ENCODE data around the gene WDR1. TPM values are rescaled to one million over a fixed set of nuclear protein-coding genes. Genes with fewer than 3 reads are reported as not detected.

WDR1 gene
- total RNA-seq, 4 donors from 2014 or later = 353 to 530 (median 419) TPM

- ATAC-seq = no peak
- 50% methylated on average over 2 of the region's 3 CpGs; no CpG with 5 or more reads in 1 of the 2 donors for WGBS, 2 donors (ENCODE audit: low coverage in 1 of 2)
- H3K4me1 ChIP-seq = peaks cover 0 to 13% (median 10%) of the 10 kb centered on the region in 3 donors
- no peaks in the 10 kb centered on the region for H3K9me3 ChIP-seq
- H3K36me3 ChIP-seq = no peaks in the 10 kb centered on the region
- H3K27me3 ChIP-seq = no peaks in the 10 kb centered on the region
- no peak overlapping the region for H3K4me3 ChIP-seq
- TF ChIP-seq POLR2AphosphoS5 (IDR thresholded peaks at IDR 0.05) = no peak
- TF ChIP-seq EP300 (IDR thresholded peaks at IDR 0.05) = no peak
- no peak for TF ChIP-seq CTCF (IDR thresholded peaks at IDR 0.05)
- no peak for TF ChIP-seq POLR2A (IDR thresholded peaks at IDR 0.05)
- no peak overlapping the region for H3K27ac ChIP-seq
Observed at GRCh38 chr4:10025230-10025806, 91.3 kb downstream of the WDR1 start.

Small RNAs within 50 kb of the gene (small RNA-seq; reads per million reads assigned to genes)
- gene AC093664.1 (0 reads per million in 4 donors), gene MIR3138 (0 to 0.27 (median 0) reads per million in 4 donors), gene RNA5SP155 (0 to 0.09 (median 0) reads per million in 4 donors)

Other genes starting within 250 kb of the WDR1 start
- gene SLC2A9, start 95.3 kb downstream of the WDR1 start, total RNA-seq = 1 to 10 TPM; 3.1 to 6.5 (median 4.3) TPM

Data from gastroesophageal sphincter (tissue), 4 donors.